DOHH2 (cell line): ENCODE data around the gene SLC37A3.

Experiments used
- EZH2phosphoT487 ChIP-seq: fragments of 200-600 bp; sonication (generic); IDR thresholded peaks from 2 replicates; pipeline ENCODE4 v1.6.1; 2017; ENCODE audit warnings: borderline replicate concordance, mild to moderate bottlenecking, antibody characterized with exemption, low read length, moderate library complexity, mixed read lengths
- TF ChIP-seq, protein P1 (sequence below): fragments of 200-600 bp; sonication (generic); IDR thresholded peaks from one replicate; pipeline ENCODE4 v1.5.1; 2014; ENCODE audit warnings: antibody characterized with exemption, mild to moderate bottlenecking, low read depth, low read length; ENCODE audit not compliant: poor library complexity, severe bottlenecking

DNA sequence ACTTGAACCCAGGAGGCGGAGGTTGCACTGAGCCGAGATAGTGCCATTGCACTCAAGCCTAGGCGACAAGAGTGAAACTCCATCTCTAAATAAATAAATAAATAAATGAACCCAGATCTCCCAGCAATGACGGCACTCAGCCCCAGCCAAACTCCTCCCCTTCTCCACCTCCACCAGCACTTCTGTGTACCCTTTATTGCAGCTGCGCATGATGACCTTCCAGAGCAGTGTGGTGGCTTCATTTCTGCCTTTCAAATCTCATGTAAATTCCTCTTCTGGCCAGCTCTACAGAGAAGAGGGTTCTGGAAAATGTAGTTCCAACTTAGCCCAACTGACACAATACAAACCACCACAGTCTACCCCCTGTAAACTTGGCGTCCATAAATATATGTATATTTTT is 108.5 kb downstream of the SLC37A3 start:
- TF ChIP-seq EZH2phosphoT487: no peak
- TF ChIP-seq, protein P1, sequence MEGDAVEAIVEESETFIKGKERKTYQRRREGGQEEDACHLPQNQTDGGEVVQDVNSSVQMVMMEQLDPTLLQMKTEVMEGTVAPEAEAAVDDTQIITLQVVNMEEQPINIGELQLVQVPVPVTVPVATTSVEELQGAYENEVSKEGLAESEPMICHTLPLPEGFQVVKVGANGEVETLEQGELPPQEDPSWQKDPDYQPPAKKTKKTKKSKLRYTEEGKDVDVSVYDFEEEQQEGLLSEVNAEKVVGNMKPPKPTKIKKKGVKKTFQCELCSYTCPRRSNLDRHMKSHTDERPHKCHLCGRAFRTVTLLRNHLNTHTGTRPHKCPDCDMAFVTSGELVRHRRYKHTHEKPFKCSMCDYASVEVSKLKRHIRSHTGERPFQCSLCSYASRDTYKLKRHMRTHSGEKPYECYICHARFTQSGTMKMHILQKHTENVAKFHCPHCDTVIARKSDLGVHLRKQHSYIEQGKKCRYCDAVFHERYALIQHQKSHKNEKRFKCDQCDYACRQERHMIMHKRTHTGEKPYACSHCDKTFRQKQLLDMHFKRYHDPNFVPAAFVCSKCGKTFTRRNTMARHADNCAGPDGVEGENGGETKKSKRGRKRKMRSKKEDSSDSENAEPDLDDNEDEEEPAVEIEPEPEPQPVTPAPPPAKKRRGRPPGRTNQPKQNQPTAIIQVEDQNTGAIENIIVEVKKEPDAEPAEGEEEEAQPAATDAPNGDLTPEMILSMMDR: no peak
